Coronary artery (tissue), 2 donors: ENCODE measurements around the gene CCDC191.

ENCODE experiments used
- DNase-seq: peaks from one replicate; pipeline ENCODE4 v3.0.0-alpha.2; 2017; ENCODE audit warnings: low spot score
- H3K27ac ChIP-seq, 2 donors: fragments of 200-600 bp; sonication (generic); one replicate each; pipeline ENCODE4 v1.5.1; 2016 to 2019
- H3K4me3 ChIP-seq: fragments of 200-600 bp; sonication (generic); 2 replicates; pipeline ENCODE4 v1.5.1; 2016; ENCODE audit warnings: mild to moderate bottlenecking, moderate library complexity
- TF ChIP-seq, protein P1 (sequence below): fragments of 200-600 bp; sonication (generic); IDR thresholded peaks from one replicate; pipeline ENCODE4 v1.5.1; 2019; ENCODE audit warnings: antibody characterized with exemption

Gene CCDC191

GRCh38 chr3:114093016-114093380, 36.7 kb upstream of the CCDC191 start:
- H3K4me3 ChIP-seq: no peak overlapping the region
- no peak overlapping the region for H3K27ac ChIP-seq
- TF ChIP-seq, protein P1, sequence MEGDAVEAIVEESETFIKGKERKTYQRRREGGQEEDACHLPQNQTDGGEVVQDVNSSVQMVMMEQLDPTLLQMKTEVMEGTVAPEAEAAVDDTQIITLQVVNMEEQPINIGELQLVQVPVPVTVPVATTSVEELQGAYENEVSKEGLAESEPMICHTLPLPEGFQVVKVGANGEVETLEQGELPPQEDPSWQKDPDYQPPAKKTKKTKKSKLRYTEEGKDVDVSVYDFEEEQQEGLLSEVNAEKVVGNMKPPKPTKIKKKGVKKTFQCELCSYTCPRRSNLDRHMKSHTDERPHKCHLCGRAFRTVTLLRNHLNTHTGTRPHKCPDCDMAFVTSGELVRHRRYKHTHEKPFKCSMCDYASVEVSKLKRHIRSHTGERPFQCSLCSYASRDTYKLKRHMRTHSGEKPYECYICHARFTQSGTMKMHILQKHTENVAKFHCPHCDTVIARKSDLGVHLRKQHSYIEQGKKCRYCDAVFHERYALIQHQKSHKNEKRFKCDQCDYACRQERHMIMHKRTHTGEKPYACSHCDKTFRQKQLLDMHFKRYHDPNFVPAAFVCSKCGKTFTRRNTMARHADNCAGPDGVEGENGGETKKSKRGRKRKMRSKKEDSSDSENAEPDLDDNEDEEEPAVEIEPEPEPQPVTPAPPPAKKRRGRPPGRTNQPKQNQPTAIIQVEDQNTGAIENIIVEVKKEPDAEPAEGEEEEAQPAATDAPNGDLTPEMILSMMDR: no peak
- no peak for DNase-seq

GRCh38 chr3:114092151-114093015, 36.1 kb upstream of the CCDC191 start:
- TF ChIP-seq, protein P1: no peak
- no peak for DNase-seq
- Histone ChIP-seq H3K4me3 (no peak overlapping the region), H3K27ac (peak overlapping the region in 1 of 2 donors; percentile 31)

DNA sequence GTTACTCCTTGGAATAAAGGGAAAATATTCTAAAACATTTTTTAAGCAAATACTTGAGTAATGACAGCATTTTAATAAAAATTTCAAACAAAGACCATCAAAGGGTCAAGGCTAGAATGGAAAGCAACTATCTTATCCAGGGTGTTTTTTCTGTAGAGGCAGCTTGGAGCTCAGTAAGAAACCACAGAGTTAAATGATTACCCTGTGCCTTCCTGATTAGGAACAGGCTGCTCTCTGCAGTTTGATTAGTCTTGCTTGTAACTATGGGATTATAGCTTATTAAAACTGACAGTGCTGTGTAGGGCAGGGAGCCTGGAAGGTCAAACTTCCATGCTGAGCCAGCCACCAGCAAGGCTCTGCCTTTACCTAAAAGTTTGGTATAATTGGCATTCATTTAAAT, 33.3 kb upstream of the CCDC191 start:
- DNase-seq: no peak
- Histone ChIP-seq H3K4me3 (no peak overlapping the region), H3K27ac (no peak overlapping the region)
- TF ChIP-seq, protein P1: no peak

DNA sequence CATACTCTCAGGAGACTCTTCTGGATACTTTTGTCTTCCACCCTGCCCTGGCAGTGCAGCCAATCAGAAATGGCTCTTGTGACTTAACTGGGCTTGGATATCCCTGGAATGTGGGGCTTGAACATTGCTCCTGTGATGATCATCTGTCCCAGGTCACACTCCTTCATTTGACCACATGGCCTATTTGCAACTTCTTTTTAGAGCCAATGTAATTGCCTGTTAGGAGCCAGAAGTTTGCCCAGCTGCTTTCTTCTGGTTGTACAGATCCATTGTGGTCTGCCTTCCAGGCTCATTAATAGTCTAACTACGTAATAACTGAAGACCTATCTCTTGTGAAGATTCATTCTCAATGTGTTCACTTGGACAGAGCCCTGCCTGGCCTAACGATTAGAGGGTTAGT, 30.0 kb upstream of the CCDC191 start:
- H3K4me3 ChIP-seq: no peak overlapping the region
- H3K27ac ChIP-seq: no peak overlapping the region
- DNase-seq: no peak
- TF ChIP-seq, protein P1: no peak

GRCh38 chr3:114083112-114083511, 26.8 kb upstream of the CCDC191 start:
- no peak overlapping the region for H3K4me3 ChIP-seq
- TF ChIP-seq, protein P1: no peak
- no peak overlapping the region for H3K27ac ChIP-seq
- no peak for DNase-seq

- TF ChIP-seq, protein P1: no peak
- no peak overlapping the region for H3K4me3 ChIP-seq
- no peak overlapping the region for H3K27ac ChIP-seq
- DNase-seq: no peak
These were observed 24.7 kb upstream of the CCDC191 start for GRCh38 chr3:114081037-114081436.

DNA sequence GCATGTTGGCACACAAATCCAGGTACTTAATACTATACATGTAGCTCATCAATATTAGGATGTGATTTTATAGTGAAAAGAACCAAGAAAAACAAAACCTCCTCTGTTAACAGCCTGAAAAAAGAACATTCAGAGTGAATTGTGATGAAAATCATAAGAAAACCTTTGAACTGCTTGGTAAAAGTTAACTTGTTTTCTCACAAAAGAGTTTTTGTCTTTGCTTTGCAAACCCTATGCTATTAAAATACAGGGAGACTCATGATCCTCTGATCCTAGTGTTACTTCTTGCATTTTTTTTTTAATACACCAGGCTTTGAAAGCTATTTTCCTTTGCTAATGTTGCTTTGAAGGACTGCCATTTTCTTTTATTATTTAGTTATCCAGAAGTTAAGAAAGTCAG, 23.9 kb upstream of the CCDC191 start:
- TF ChIP-seq, protein P1: no peak
- H3K4me3 ChIP-seq: no peak overlapping the region
- H3K27ac ChIP-seq: no peak overlapping the region
- no peak for DNase-seq
